Panc1 (cell line): ENCODE measurements around the gene TMEM229B.

ENCODE experiments used
- CTCF ChIP-seq: fragments of 450-650 bp; IDR thresholded peaks from 2 replicates; pipeline ENCODE4 v1.5.1; 2017; ENCODE audit warnings: mild to moderate bottlenecking
- POLR2AphosphoS5 ChIP-seq: IDR thresholded peaks from 2 replicates; pipeline ENCODE4 v1.6.1; 2012; ENCODE audit warnings: mild to moderate bottlenecking, low read depth, low read length, moderate library complexity

- TF ChIP-seq CTCF (no peak), POLR2AphosphoS5 (no peak)
Observed at GRCh38 chr14:67429510-67430205, 58.9 kb downstream of the TMEM229B start.
